ENCODE results near the gene SLC12A8.

Gene SLC12A8

GRCh38 chr3:125051715-125052581 is 160.6 kb downstream of the SLC12A8 start:
- H3K27ac ChIP-seq (ENCODE audit: low read depth in 2 of 2, low read length in 2 of 2) = peak overlapping the region; percentile 57 to 64
- H3K36me3 ChIP-seq (ENCODE audit: control insufficient read depth in 2 of 2, insufficient read depth in 2 of 2, low read length in 2 of 2) = no peaks in the 10 kb centered on the region
- no peaks in the 10 kb centered on the region for H3K27me3 ChIP-seq (ENCODE audit: control insufficient read depth in 2 of 2, insufficient read depth in 2 of 2, low read length in 2 of 2)
- no peaks in the 10 kb centered on the region for H3K9me3 ChIP-seq (ENCODE audit: control insufficient read depth in 2 of 2, low read length in 2 of 2)
- peak overlapping the region; percentile 12 to 49 for H3K4me3 ChIP-seq (ENCODE audit: low read length in 2 of 2)
- peak overlapping the region in 1 of 2 donors; percentile 24 for H3K9ac ChIP-seq (ENCODE audit: low read depth in 1 of 2, low read length in 2 of 2)
- H3K4me1 ChIP-seq (ENCODE audit: control insufficient read depth in 2 of 2, insufficient read depth in 2 of 2, low read length in 2 of 2) = peaks cover 15 to 21% of the 10 kb centered on the region in 2 donors

- H3K4me3 ChIP-seq (ENCODE audit: low read length in 2 of 2) = no peak overlapping the region
- no peaks in the 10 kb centered on the region for H3K27me3 ChIP-seq (ENCODE audit: control insufficient read depth in 2 of 2, insufficient read depth in 2 of 2, low read length in 2 of 2)
- peaks cover 12 to 19% of the 10 kb centered on the region in 2 donors for H3K4me1 ChIP-seq (ENCODE audit: control insufficient read depth in 2 of 2, insufficient read depth in 2 of 2, low read length in 2 of 2)
- no peaks in the 10 kb centered on the region for H3K9me3 ChIP-seq (ENCODE audit: control insufficient read depth in 2 of 2, low read length in 2 of 2)
- peak overlapping the region; percentile 57 to 64 for H3K27ac ChIP-seq (ENCODE audit: low read depth in 2 of 2, low read length in 2 of 2)
- peak overlapping the region in 1 of 2 donors; percentile 28 for H3K9ac ChIP-seq (ENCODE audit: low read depth in 1 of 2, low read length in 2 of 2)
- H3K36me3 ChIP-seq (ENCODE audit: control insufficient read depth in 2 of 2, insufficient read depth in 2 of 2, low read length in 2 of 2) = no peaks in the 10 kb centered on the region
These were observed 161.3 kb downstream of the SLC12A8 start for GRCh38 chr3:125051205-125051604.

GRCh38 chr3:125050488-125051090 is 162.0 kb downstream of the SLC12A8 start:
- Histone ChIP-seq H3K9ac (ENCODE audit: low read depth in 1 of 2, low read length in 2 of 2) (no peak overlapping the region), H3K4me1 (ENCODE audit: control insufficient read depth in 2 of 2, insufficient read depth in 2 of 2, low read length in 2 of 2) (peaks cover 11 to 18% of the 10 kb centered on the region in 2 donors), H3K27me3 (ENCODE audit: control insufficient read depth in 2 of 2, insufficient read depth in 2 of 2, low read length in 2 of 2) (no peaks in the 10 kb centered on the region), H3K4me3 (ENCODE audit: low read length in 2 of 2) (no peak overlapping the region), H3K27ac (ENCODE audit: low read depth in 2 of 2, low read length in 2 of 2) (no peak overlapping the region), H3K36me3 (ENCODE audit: control insufficient read depth in 2 of 2, insufficient read depth in 2 of 2, low read length in 2 of 2) (no peaks in the 10 kb centered on the region), H3K9me3 (ENCODE audit: control insufficient read depth in 2 of 2, low read length in 2 of 2) (no peaks in the 10 kb centered on the region)

GRCh38 chr3:125048282-125048681 is 164.3 kb downstream of the SLC12A8 start:
- Histone ChIP-seq H3K27me3 (ENCODE audit: control insufficient read depth in 2 of 2, insufficient read depth in 2 of 2, low read length in 2 of 2) (no peaks in the 10 kb centered on the region), H3K9ac (ENCODE audit: low read depth in 1 of 2, low read length in 2 of 2) (no peak overlapping the region), H3K4me1 (ENCODE audit: control insufficient read depth in 2 of 2, insufficient read depth in 2 of 2, low read length in 2 of 2) (peaks cover 23 to 28% of the 10 kb centered on the region in 2 donors), H3K4me3 (ENCODE audit: low read length in 2 of 2) (no peak overlapping the region), H3K9me3 (ENCODE audit: control insufficient read depth in 2 of 2, low read length in 2 of 2) (no peaks in the 10 kb centered on the region), H3K27ac (ENCODE audit: low read depth in 2 of 2, low read length in 2 of 2) (no peak overlapping the region), H3K36me3 (ENCODE audit: control insufficient read depth in 2 of 2, insufficient read depth in 2 of 2, low read length in 2 of 2) (no peaks in the 10 kb centered on the region)

- peaks cover 22 to 23% of the 10 kb centered on the region in 2 donors for H3K4me1 ChIP-seq (ENCODE audit: control insufficient read depth in 2 of 2, insufficient read depth in 2 of 2, low read length in 2 of 2)
These were observed 166.6 kb downstream of the SLC12A8 start for GRCh38 chr3:125045965-125046364.

GRCh38 chr3:125045194-125045593 is 167.4 kb downstream of the SLC12A8 start:
- Histone ChIP-seq H3K9ac (ENCODE audit: low read depth in 1 of 2, low read length in 2 of 2) (no peak overlapping the region), H3K4me3 (ENCODE audit: low read length in 2 of 2) (no peak overlapping the region), H3K4me1 (ENCODE audit: control insufficient read depth in 2 of 2, insufficient read depth in 2 of 2, low read length in 2 of 2) (peaks cover 20 to 22% of the 10 kb centered on the region in 2 donors), H3K36me3 (ENCODE audit: control insufficient read depth in 2 of 2, insufficient read depth in 2 of 2, low read length in 2 of 2) (no peaks in the 10 kb centered on the region), H3K27me3 (ENCODE audit: control insufficient read depth in 2 of 2, insufficient read depth in 2 of 2, low read length in 2 of 2) (no peaks in the 10 kb centered on the region), H3K27ac (ENCODE audit: low read depth in 2 of 2, low read length in 2 of 2) (no peak overlapping the region), H3K9me3 (ENCODE audit: control insufficient read depth in 2 of 2, low read length in 2 of 2) (no peaks in the 10 kb centered on the region)

More at GRCh38 chr3:125045965-125046364, 166.6 kb downstream of the SLC12A8 start:
- Histone ChIP-seq H3K36me3 (ENCODE audit: control insufficient read depth in 2 of 2, insufficient read depth in 2 of 2, low read length in 2 of 2) (no peaks in the 10 kb centered on the region), H3K27me3 (ENCODE audit: control insufficient read depth in 2 of 2, insufficient read depth in 2 of 2, low read length in 2 of 2) (no peaks in the 10 kb centered on the region), H3K27ac (ENCODE audit: low read depth in 2 of 2, low read length in 2 of 2) (no peak overlapping the region), H3K9me3 (ENCODE audit: control insufficient read depth in 2 of 2, low read length in 2 of 2) (no peaks in the 10 kb centered on the region), H3K9ac (ENCODE audit: low read depth in 1 of 2, low read length in 2 of 2) (no peak overlapping the region), H3K4me3 (ENCODE audit: low read length in 2 of 2) (no peak overlapping the region)

GRCh38 chr3:125043599-125044151 is 168.9 kb downstream of the SLC12A8 start:
- H3K27me3 ChIP-seq (ENCODE audit: control insufficient read depth in 2 of 2, insufficient read depth in 2 of 2, low read length in 2 of 2) = no peaks in the 10 kb centered on the region
- H3K27ac ChIP-seq (ENCODE audit: low read depth in 2 of 2, low read length in 2 of 2) = peak overlapping the region; percentile 72 to 73
- H3K9ac ChIP-seq (ENCODE audit: low read depth in 1 of 2, low read length in 2 of 2) = peak overlapping the region; percentile 13 to 47
- no peaks in the 10 kb centered on the region for H3K36me3 ChIP-seq (ENCODE audit: control insufficient read depth in 2 of 2, insufficient read depth in 2 of 2, low read length in 2 of 2)
- peak overlapping the region in 1 of 2 donors; percentile 56 for H3K4me3 ChIP-seq (ENCODE audit: low read length in 2 of 2)
- H3K4me1 ChIP-seq (ENCODE audit: control insufficient read depth in 2 of 2, insufficient read depth in 2 of 2, low read length in 2 of 2) = peaks cover 23 to 28% of the 10 kb centered on the region in 2 donors
- no peaks in the 10 kb centered on the region for H3K9me3 ChIP-seq (ENCODE audit: control insufficient read depth in 2 of 2, low read length in 2 of 2)

GRCh38 chr3:125042725-125043406 is 169.7 kb downstream of the SLC12A8 start:
- H3K9me3 ChIP-seq (ENCODE audit: control insufficient read depth in 2 of 2, low read length in 2 of 2) = no peaks in the 10 kb centered on the region
- peak overlapping the region in 1 of 2 donors; percentile 13 for H3K9ac ChIP-seq (ENCODE audit: low read depth in 1 of 2, low read length in 2 of 2)
- H3K36me3 ChIP-seq (ENCODE audit: control insufficient read depth in 2 of 2, insufficient read depth in 2 of 2, low read length in 2 of 2) = no peaks in the 10 kb centered on the region
- no peaks in the 10 kb centered on the region for H3K27me3 ChIP-seq (ENCODE audit: control insufficient read depth in 2 of 2, insufficient read depth in 2 of 2, low read length in 2 of 2)
- H3K27ac ChIP-seq (ENCODE audit: low read depth in 2 of 2, low read length in 2 of 2) = peak overlapping the region; percentile 72 to 73
- peak overlapping the region in 1 of 2 donors; percentile 56 for H3K4me3 ChIP-seq (ENCODE audit: low read length in 2 of 2)
- H3K4me1 ChIP-seq (ENCODE audit: control insufficient read depth in 2 of 2, insufficient read depth in 2 of 2, low read length in 2 of 2) = peaks cover 23 to 28% of the 10 kb centered on the region in 2 donors

- H3K4me3 ChIP-seq (ENCODE audit: low read length in 2 of 2) = no peak overlapping the region
- no peaks in the 10 kb centered on the region for H3K36me3 ChIP-seq (ENCODE audit: control insufficient read depth in 2 of 2, insufficient read depth in 2 of 2, low read length in 2 of 2)
- no peak overlapping the region for H3K9ac ChIP-seq (ENCODE audit: low read depth in 1 of 2, low read length in 2 of 2)
- no peaks in the 10 kb centered on the region for H3K27me3 ChIP-seq (ENCODE audit: control insufficient read depth in 2 of 2, insufficient read depth in 2 of 2, low read length in 2 of 2)
- no peaks in the 10 kb centered on the region for H3K9me3 ChIP-seq (ENCODE audit: control insufficient read depth in 2 of 2, low read length in 2 of 2)
- H3K4me1 ChIP-seq (ENCODE audit: control insufficient read depth in 2 of 2, insufficient read depth in 2 of 2, low read length in 2 of 2) = peaks cover 17 to 21% of the 10 kb centered on the region in 2 donors
- H3K27ac ChIP-seq (ENCODE audit: low read depth in 2 of 2, low read length in 2 of 2) = peak overlapping the region; percentile 35 to 42
These were observed 173.1 kb downstream of the SLC12A8 start for GRCh38 chr3:125039131-125040100.

Data from mucosa of rectum (tissue), 2 donors.